Measurements from ENCODE around the gene ONECUT1.

ONECUT1 gene

GRCh38 chr15:52802110-52802509 lies 12.0 kb upstream of the ONECUT1 start:
- no peak for TF ChIP-seq CTCF (conservative IDR thresholded peaks at IDR 0.05; ENCODE audit: control insufficient read depth, insufficient read depth, low read depth, low read length)
- DNase-seq (ENCODE audit: low read depth): no peak
- H3K4me3 ChIP-seq (ENCODE audit: control insufficient read depth, low read depth, low read length): no peak overlapping the region

DNA sequence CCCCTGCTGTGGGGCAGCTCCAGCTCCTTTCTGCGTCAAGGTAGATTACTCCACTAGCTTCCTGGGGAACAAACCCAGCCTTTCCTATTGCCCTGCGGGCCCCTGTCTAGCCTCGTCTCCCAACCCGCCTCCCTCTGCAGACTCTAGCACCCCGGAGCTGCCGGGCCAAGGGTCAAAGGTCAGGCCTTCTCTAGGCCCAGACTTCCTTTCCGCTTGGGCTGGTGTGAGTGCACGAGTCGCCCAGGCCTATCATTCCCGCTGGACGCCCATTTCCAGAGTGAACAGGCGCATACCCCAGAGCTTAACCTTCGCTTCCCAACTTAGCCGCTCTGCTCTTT lies 11.6 kb upstream of the ONECUT1 start:
- no peak for DNase-seq (ENCODE audit: low read depth)
- H3K4me3 ChIP-seq (ENCODE audit: control insufficient read depth, low read depth, low read length): no peak overlapping the region
- no peak for TF ChIP-seq CTCF (conservative IDR thresholded peaks at IDR 0.05; ENCODE audit: control insufficient read depth, insufficient read depth, low read depth, low read length)

DNA sequence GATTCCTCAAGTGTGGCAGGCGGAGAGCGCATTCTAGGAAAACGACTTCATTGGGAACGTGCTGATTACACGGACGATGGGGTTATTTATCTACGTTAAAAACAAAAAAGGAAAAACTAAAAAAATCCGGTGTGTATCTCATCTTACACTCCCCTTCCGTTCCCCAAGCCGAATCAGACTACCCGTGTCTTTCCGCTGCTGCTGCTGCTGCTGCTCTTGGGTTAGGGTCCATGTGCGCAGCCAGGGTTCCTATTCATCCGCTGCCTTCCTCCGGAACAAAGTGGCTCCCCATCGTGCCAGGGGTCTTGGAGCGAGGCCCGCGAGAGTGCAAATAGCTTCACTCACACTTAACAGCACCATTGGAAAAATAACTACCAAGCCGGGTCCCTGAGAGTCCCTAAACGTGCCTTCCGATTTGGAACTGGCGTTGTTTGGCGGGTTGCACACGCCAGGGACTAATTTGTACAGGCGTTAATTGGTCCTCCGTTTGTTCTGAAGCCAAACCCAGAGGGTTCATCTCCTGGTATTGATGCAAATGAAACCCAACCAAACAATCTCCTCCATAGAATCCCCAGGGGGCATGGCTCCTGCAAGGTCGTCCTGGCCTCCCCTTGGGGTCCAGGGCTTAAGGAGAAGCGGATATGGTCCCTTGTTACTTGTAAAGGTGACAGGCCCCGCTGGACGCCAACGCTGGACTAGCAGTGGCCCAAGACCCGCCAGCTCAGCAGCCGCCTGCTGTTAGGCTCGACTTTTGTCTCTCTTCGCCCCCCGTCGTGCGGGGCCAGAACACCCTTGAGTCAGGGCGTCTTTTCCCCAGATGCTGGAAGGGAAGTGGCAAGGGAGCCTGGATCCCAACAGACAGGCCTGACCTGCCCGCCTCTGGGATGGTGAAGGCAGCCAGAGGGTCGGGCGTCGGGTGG lies 11.0 kb upstream of the ONECUT1 start:
- no peak overlapping the region for H3K4me3 ChIP-seq (ENCODE audit: control insufficient read depth, low read depth, low read length)
- no peak for DNase-seq (ENCODE audit: low read depth)
- no peak for TF ChIP-seq CTCF (conservative IDR thresholded peaks at IDR 0.05; ENCODE audit: control insufficient read depth, insufficient read depth, low read depth, low read length)

GRCh38 chr15:52799145-52799811 lies 9.1 kb upstream of the ONECUT1 start:
- no peak for DNase-seq (ENCODE audit: low read depth)
- no peak overlapping the region for H3K4me3 ChIP-seq (ENCODE audit: control insufficient read depth, low read depth, low read length)
- no peak for TF ChIP-seq CTCF (conservative IDR thresholded peaks at IDR 0.05; ENCODE audit: control insufficient read depth, insufficient read depth, low read depth, low read length)

GRCh38 chr15:52798529-52799101 lies 8.5 kb upstream of the ONECUT1 start:
- DNase-seq (ENCODE audit: low read depth): no peak
- no peak overlapping the region for H3K4me3 ChIP-seq (ENCODE audit: control insufficient read depth, low read depth, low read length)
- no peak for TF ChIP-seq CTCF (conservative IDR thresholded peaks at IDR 0.05; ENCODE audit: control insufficient read depth, insufficient read depth, low read depth, low read length)

- TF ChIP-seq CTCF (conservative IDR thresholded peaks at IDR 0.05; ENCODE audit: control insufficient read depth, insufficient read depth, low read depth, low read length): no peak
- DNase-seq (ENCODE audit: low read depth): no peak
- no peak overlapping the region for H3K4me3 ChIP-seq (ENCODE audit: control insufficient read depth, low read depth, low read length)
Measured at GRCh38 chr15:52797625-52798501, 7.7 kb upstream of the ONECUT1 start.

Measured in fibroblast of mammary gland (primary cell).